Right atrium auricular region (tissue), 2 donors: ENCODE results near the gene VEGFB. TPM values are rescaled to one million over a fixed set of nuclear protein-coding genes. Genes with fewer than 3 reads are reported as not detected.

Experiments
- DNase-seq: peaks from one replicate; pipeline ENCODE4 v3.0.0-alpha.2; 2019; ENCODE audit warnings: low spot score
- H3K27ac ChIP-seq, 2 donors: fragments of 200-600 bp; sonication (generic); 1 replicate in 1 of 2; 2 replicates in 1 of 2; pipeline ENCODE4 v1.5.1; 2016 to 2019
- H3K27me3 ChIP-seq, 2 donors: fragments of 200-600 bp; sonication (generic); one replicate each; pipeline versions ENCODE4 v1.5.1 to v1.6.0; 2017 to 2019
- H3K36me3 ChIP-seq: fragments of 200-600 bp; sonication (generic); one replicate; pipeline ENCODE4 v1.5.1; 2016
- H3K4me1 ChIP-seq, 2 donors: fragments of 200-600 bp; sonication (generic); one replicate each; pipeline versions ENCODE4 v1.5.1 to v1.6.0; 2017 to 2019
- H3K4me3 ChIP-seq, 2 donors: fragments of 200-600 bp; sonication (generic); 1 replicate in 1 of 2; 2 replicates in 1 of 2; pipeline ENCODE4 v1.5.1; 2017 to 2019; ENCODE audit warnings: mild to moderate bottlenecking in 1 of 2, moderate library complexity in 1 of 2
- H3K9me3 ChIP-seq, 2 donors: fragments of 200-600 bp; sonication (generic); one replicate each; pipeline ENCODE4 v1.5.1; 2019
- total RNA-seq, 2 donors: library from RNA; depleted of rRNA; stranded (reverse); fragments of >200 nt; gene quantifications; one replicate each; pipeline ENCODE4 v1.1.0, GENCODE V29; 2016
- TF ChIP-seq, protein P1 (sequence below), 2 donors: fragments of 200-600 bp; sonication (generic); IDR thresholded peaks; one replicate each; pipeline ENCODE4 v1.5.1; 2019; ENCODE audit warnings: antibody characterized with exemption in 2 of 2

VEGFB gene
- total RNA-seq, 2 donors from 2014 or later: 153 to 201 TPM

DNA sequence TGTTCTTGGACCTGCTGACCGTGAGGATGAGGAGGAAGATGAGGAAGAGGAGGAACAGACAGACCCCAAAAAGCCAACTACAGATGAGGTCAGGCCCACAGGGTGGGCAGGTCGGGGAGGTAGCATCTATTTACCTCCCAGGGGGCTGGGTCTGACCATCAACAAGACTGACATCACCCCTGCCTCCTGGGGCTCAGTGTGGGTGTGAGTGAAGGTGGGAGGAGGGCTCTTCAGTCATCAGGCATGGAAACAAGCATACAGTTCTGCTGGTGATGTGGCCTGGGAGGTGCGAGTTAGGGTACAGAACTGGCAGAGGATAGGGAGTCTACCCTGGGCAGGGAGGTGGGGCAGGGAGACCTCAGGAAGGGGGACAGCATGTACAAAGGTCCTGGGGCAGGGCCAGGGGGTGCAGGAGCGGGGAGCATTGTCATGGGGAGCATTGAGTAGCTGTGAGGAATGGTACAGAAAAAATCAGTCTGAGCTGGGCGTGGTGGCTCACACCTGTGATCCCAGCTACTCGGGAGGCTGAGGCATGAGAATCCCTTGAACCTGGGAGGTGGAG lies 25.8 kb downstream of the VEGFB start:
- no peak for DNase-seq
- peaks cover 63% of the 10 kb centered on the region for H3K36me3 ChIP-seq
- H3K27ac ChIP-seq: no peak overlapping the region

DNA sequence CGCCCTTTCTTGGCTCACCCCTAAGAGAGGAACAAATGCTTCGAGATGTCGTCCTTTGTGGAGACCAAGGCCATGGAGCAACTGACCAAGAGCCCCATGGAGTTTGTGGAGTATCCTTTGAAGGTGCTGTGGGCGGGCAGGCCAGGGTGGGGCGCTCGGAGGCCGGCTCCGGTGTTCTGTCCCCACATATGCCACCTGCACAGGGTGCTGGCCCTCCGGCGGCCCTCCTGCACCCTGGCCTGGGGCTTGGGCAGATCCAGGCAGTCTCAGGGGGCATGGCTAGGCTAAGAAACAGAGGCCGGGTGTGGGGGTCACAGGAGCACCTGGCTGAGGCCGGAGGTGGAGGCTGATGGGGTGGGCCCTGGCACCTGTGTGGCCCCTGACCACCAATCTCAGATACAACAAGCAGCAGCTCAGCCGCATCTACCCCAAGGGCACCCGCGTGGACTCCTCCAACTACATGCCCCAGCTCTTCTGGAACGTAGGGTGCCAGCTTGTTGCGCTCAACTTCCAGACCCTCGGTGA lies 27.2 kb downstream of the VEGFB start:
- no peaks in the 10 kb centered on the region for H3K27me3 ChIP-seq
- H3K9me3 ChIP-seq: no peaks in the 10 kb centered on the region
- no peak overlapping the region for H3K4me3 ChIP-seq
- DNase-seq: no peak
- H3K36me3 ChIP-seq: peaks cover 55% of the 10 kb centered on the region
- TF ChIP-seq, protein P1, sequence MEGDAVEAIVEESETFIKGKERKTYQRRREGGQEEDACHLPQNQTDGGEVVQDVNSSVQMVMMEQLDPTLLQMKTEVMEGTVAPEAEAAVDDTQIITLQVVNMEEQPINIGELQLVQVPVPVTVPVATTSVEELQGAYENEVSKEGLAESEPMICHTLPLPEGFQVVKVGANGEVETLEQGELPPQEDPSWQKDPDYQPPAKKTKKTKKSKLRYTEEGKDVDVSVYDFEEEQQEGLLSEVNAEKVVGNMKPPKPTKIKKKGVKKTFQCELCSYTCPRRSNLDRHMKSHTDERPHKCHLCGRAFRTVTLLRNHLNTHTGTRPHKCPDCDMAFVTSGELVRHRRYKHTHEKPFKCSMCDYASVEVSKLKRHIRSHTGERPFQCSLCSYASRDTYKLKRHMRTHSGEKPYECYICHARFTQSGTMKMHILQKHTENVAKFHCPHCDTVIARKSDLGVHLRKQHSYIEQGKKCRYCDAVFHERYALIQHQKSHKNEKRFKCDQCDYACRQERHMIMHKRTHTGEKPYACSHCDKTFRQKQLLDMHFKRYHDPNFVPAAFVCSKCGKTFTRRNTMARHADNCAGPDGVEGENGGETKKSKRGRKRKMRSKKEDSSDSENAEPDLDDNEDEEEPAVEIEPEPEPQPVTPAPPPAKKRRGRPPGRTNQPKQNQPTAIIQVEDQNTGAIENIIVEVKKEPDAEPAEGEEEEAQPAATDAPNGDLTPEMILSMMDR (IDR thresholded peaks at IDR 0.05): no peak
- no peak overlapping the region for H3K27ac ChIP-seq
- peaks cover 0 to under 1% of the 10 kb centered on the region in 2 donors for H3K4me1 ChIP-seq

More for the DNA sequence above, 25.8 kb downstream of the VEGFB start:
- Histone ChIP-seq H3K27me3 (no peaks in the 10 kb centered on the region), H3K4me3 (no peak overlapping the region), H3K4me1 (no peaks in the 10 kb centered on the region), H3K9me3 (no peaks in the 10 kb centered on the region)
- TF ChIP-seq, protein P1 (IDR thresholded peaks at IDR 0.05): no peak

GRCh38 chr11:64262271-64263002 lies 28.1 kb downstream of the VEGFB start:
- TF ChIP-seq, protein P1 (IDR thresholded peaks at IDR 0.05): no peak
- peaks cover 54% of the 10 kb centered on the region for H3K36me3 ChIP-seq
- H3K4me1 ChIP-seq: peaks cover 0 to 9% of the 10 kb centered on the region in 2 donors
- no peak overlapping the region for H3K4me3 ChIP-seq
- DNase-seq: no peak
- no peaks in the 10 kb centered on the region for H3K27me3 ChIP-seq
- no peak overlapping the region for H3K27ac ChIP-seq
- H3K9me3 ChIP-seq: no peaks in the 10 kb centered on the region

GRCh38 chr11:64263021-64263946 lies 28.9 kb downstream of the VEGFB start:
- Histone ChIP-seq H3K27ac (no peak overlapping the region), H3K27me3 (no peaks in the 10 kb centered on the region), H3K4me3 (no peak overlapping the region), H3K9me3 (no peaks in the 10 kb centered on the region), H3K4me1 (peaks cover 0 to 17% of the 10 kb centered on the region in 2 donors), H3K36me3 (peaks cover 52% of the 10 kb centered on the region)
- no peak for DNase-seq
- TF ChIP-seq, protein P1 (IDR thresholded peaks at IDR 0.05): no peak

GRCh38 chr11:64263947-64264317 lies 29.5 kb downstream of the VEGFB start:
- Histone ChIP-seq H3K27ac (no peak overlapping the region), H3K27me3 (no peaks in the 10 kb centered on the region), H3K4me3 (no peak overlapping the region), H3K4me1 (peaks cover 0 to 24% of the 10 kb centered on the region in 2 donors), H3K9me3 (no peaks in the 10 kb centered on the region), H3K36me3 (peaks cover 46% of the 10 kb centered on the region)
- TF ChIP-seq, protein P1 (IDR thresholded peaks at IDR 0.05): no peak
- no peak for DNase-seq
